IMR-90 (cell line): Measurements from ENCODE around the gene AVPI1. TPM values are rescaled to one million over a fixed set of nuclear protein-coding genes. Genes with fewer than 3 reads are reported as not detected.

Source experiments
- CEBPB ChIP-seq: IDR thresholded peaks from 2 replicates; pipeline ENCODE4 v1.6.1; 2012; ENCODE audit warnings: low read depth, low read length, improper control_type of control experiment
- ELK1 ChIP-seq: fragments of 150-350 bp; IDR thresholded peaks from 2 replicates; pipeline ENCODE4 v1.6.1; 2016; ENCODE audit warnings: low read depth, mild to moderate bottlenecking, low read length, moderate library complexity, borderline replicate concordance
- MAFK ChIP-seq: IDR thresholded peaks from 2 replicates; pipeline ENCODE4 v1.6.1; 2012; ENCODE audit warnings: low read depth, low read length, improper control_type of control experiment
- MAZ ChIP-seq: IDR thresholded peaks from 2 replicates; pipeline ENCODE4 v1.6.1; 2012; ENCODE audit warnings: low read depth, mild to moderate bottlenecking, low read length, improper control_type of control experiment, moderate library complexity, borderline replicate concordance
- POLR2A ChIP-seq: IDR thresholded peaks from 2 replicates; pipeline ENCODE4 v1.6.1; 2012; ENCODE audit warnings: mild to moderate bottlenecking, low read depth, low read length
- polyA plus RNA-seq, 3 experiments: library from polyadenylated mRNA; depleted of rRNA; stranded (reverse); fragments of >200 nt; gene quantifications; 2 replicates each; pipeline ENCODE4 v1.2.3, GENCODE V29; 2012; ENCODE audit warnings: low replicate concordance in 1 of 3
- total RNA-seq: library from RNA; depleted of rRNA; stranded (reverse); fragments of >200 nt; gene quantifications from 2 replicates; pipeline ENCODE4 v1.2.3, GENCODE V29; 2012

Gene AVPI1
- total and polyA plus RNA-seq, 2 of the 4 experiments (the other 2 are of a cell fraction), result 26.7 to 29.8 TPM

- peak; percentile 88 for TF ChIP-seq MAFK
- no peak; the same call in 1 of the 2 replicates for TF ChIP-seq POLR2A
- peak; percentile 90 for TF ChIP-seq CEBPB
- no peak for TF ChIP-seq ELK1
- peak; percentile 62 for TF ChIP-seq MAZ
Measured at GRCh38 chr10:97687785-97688781, 1.0 kb upstream of the AVPI1 start (continued).
